ENCODE data around the gene TRPC1. TPM values are rescaled to one million over a fixed set of nuclear protein-coding genes. Genes with fewer than 3 reads are reported as not detected.

TRPC1 gene
- 26.1 and 48.8 TPM in 2 replicates for total RNA-seq

DNA sequence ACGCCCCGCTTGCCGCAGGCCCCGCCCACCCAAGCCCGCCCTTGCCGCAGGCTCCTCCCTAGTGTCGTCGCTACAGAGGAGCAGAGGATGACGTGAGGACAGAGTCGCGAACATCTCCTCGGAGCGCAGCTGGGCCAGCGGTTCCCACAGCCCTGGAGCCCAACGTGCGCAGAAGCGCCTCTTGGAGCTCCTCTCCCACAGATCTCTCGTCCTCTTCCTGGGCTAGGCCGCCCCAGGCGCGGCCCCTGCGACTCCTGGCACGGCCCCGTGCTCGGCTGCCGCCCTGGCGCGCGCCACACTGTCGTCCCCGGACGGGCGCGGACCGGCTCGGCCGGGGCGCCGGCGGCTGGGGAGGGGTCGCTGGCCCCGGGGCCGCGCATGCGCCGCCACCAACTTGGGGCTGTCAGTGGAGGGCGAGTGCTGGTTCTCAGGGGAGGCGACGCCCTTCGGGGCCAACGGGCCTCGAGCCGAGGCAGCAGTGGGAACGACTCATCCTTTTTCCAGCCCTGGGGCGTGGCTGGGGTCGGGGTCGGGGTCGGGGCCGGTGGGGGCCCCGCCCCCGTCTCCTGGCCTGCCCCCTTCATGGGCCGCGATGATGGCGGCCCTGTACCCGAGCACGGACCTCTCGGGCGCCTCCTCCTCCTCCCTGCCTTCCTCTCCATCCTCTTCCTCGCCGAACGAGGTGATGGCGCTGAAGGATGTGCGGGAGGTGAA, at the start of gene TRPC1:
Gene TRPC1 (plus strand): TSS at position 67 of the 714 bp plus-strand sequence. CDS start 526 bp downstream, at position 593.

Other genes with a start within 250 kb of the TRPC1 start
- gene ATR, start 145.3 kb upstream of the TRPC1 start, total RNA-seq, result 20.9 and 37.2 TPM in 2 replicates
- 2.3 and 2.5 TPM in 2 replicates for gene PLS1, start 127.6 kb upstream of the TRPC1 start, total RNA-seq
- 27.8 and 73.6 TPM in 2 replicates for gene PCOLCE2, start 165.0 kb downstream of the TRPC1 start, total RNA-seq
- 0.19 and 0.28 TPM in 2 replicates for gene PAQR9, start 239.6 kb downstream of the TRPC1 start, total RNA-seq